Left lung (tissue), 10 donors: ENCODE results near the gene COLGALT1. TPM values are rescaled to one million over a fixed set of nuclear protein-coding genes. Genes with fewer than 3 reads are reported as not detected.
"Not testable (repeated sequence)": the region's sequence is repeated elsewhere in the genome, so short reads cannot be mapped to it uniquely, and the experiment has no call there.

Source experiments
- ATAC-seq: fragments of 200-7000 bp; cut with Tn5 transposase; one replicate; pipeline ENCODE4 v1.9.1; 2020; ENCODE audit warnings: moderate library complexity
- DNase-seq, 4 donors: peaks; one replicate each; pipeline ENCODE4 v3.0.0-alpha.2; 2013 to 2020
- H3K27ac ChIP-seq, 2 donors: fragments of 200-600 bp; sonication (generic) in 1 of 2; one replicate each; pipeline versions ENCODE4 v1.5.0 to v1.8.0; 2020 to 2021
- H3K27me3 ChIP-seq, 2 donors: fragments of 200-600 bp; sonication (generic) in 1 of 2; one replicate each; pipeline versions ENCODE4 v1.5.0 to v1.8.0; 2020 to 2021
- H3K36me3 ChIP-seq, 2 donors: fragments of 200-600 bp; sonication (generic) in 1 of 2; one replicate each; pipeline versions ENCODE4 v1.5.0 to v1.8.0; 2020 to 2021
- H3K4me1 ChIP-seq, 2 donors: fragments of 200-600 bp; one replicate each; pipeline ENCODE4 v1.8.0; 2021
- H3K4me3 ChIP-seq, 2 donors: fragments of 200-600 bp; sonication (generic) in 1 of 2; one replicate each; pipeline versions ENCODE4 v1.5.0 to v1.8.0; 2020 to 2021; ENCODE audit warnings: mild to moderate bottlenecking in 1 of 2
- H3K9me3 ChIP-seq, 2 donors: fragments of 200-600 bp; sonication (generic) in 1 of 2; one replicate each; pipeline versions ENCODE4 v1.5.0 to v1.8.0; 2020 to 2021
- CTCF ChIP-seq, 2 donors: fragments of 200-600 bp; sonication (generic) in 1 of 2; IDR thresholded peaks; one replicate each; pipeline versions ENCODE4 v1.5.0 to v1.8.0; 2021; ENCODE audit warnings: antibody characterized with exemption in 2 of 2
- intact Hi-C, 2 donors: fragments of 100-400 bp; cut with DNase I; formaldehyde crosslinking; loops; one replicate each; pipeline versions ENCODE4 v1.11.2 to v1.14.2; 2022
- polyA plus RNA-seq, 6 donors: library from polyadenylated mRNA; unstranded; fragments of 120-200 nt; gene quantifications; one replicate each; pipeline ENCODE4 v1.2.1, GENCODE V29; 2013; ENCODE audit not compliant: insufficient read length in 6 of 6
- total RNA-seq, 2 donors: library from RNA; stranded (reverse); fragmentation: NEBNext Ultra II Directional; extraction: Animal tissue kit (Norgen Biotek cat#: 25700); gene quantifications; one replicate each; pipeline ENCODE4 v1.2.1, GENCODE V29; 2021
- donor health status: DM: no; HTN: yes; CAD: no.
- donor health status: DM: no; HTN: no; CAD: no.

The COLGALT1 gene
- total and polyA plus RNA-seq, 8 donors: 57.0 to 170 (median 65.1) TPM

DNA sequence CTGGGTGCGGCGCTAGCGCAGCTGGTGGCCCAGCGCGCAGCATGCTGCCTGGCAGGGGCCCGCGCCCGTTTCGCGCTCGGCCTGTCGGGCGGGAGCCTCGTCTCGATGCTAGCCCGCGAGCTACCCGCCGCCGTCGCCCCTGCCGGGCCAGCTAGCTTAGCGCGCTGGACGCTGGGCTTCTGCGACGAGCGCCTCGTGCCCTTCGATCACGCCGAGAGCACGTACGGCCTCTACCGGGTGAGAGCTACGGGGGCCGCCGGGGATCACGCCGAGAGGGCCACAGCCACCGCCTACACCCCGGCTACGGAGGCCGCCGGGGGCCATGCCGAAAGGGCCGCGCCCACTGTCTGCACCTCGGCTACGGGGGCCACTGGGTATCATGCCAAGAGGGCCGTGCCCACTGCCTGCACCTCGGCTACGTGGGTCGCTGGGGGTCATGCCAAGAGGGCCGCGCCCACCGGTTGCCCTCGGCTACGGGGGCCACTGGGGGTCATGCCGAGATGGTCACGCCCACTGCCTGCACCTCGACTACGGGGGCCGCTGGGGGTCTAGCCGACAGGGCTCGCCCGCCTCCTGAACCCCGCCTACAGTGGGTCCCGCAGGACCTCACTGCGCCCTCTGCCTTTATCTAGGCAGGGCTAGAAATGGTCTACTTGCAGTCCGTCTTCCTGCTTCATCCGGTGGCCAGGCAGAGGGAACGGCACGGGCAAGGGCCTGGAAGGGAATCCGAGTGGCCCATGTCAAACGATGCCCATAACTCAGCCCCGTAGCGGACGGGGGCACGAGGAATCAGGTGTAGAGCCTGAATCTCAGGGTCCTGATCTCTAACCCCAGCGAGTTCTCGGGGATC lies 43.5 kb upstream of the COLGALT1 start:
- peaks cover 11 to 57% of the 10 kb centered on the region in 2 donors for H3K4me1 ChIP-seq
- H3K4me3 ChIP-seq: peak overlapping the region; percentile 88 to 93
- H3K27ac ChIP-seq: peak overlapping the region; percentile 98 to 99
- peak; percentile 86 for ATAC-seq
- H3K9me3 ChIP-seq: peaks cover 0 to 1% of the 10 kb centered on the region in 2 donors
- DNase-seq: peak; percentile 87 to 95 (median 90)
- TF ChIP-seq CTCF (IDR thresholded peaks at IDR 0.05): no peak
- intact Hi-C loops: no loop called here
- no peaks in the 10 kb centered on the region for H3K27me3 ChIP-seq
- H3K36me3 ChIP-seq: peaks cover 0 to 20% of the 10 kb centered on the region in 2 donors

- peaks cover 11 to 50% of the 10 kb centered on the region in 2 donors for H3K4me1 ChIP-seq
- TF ChIP-seq CTCF (IDR thresholded peaks at IDR 0.05): no peak
- intact Hi-C loops: no loop called here
Observed at GRCh38 chr19:17512574-17512939, 42.9 kb upstream of the COLGALT1 start.

DNA sequence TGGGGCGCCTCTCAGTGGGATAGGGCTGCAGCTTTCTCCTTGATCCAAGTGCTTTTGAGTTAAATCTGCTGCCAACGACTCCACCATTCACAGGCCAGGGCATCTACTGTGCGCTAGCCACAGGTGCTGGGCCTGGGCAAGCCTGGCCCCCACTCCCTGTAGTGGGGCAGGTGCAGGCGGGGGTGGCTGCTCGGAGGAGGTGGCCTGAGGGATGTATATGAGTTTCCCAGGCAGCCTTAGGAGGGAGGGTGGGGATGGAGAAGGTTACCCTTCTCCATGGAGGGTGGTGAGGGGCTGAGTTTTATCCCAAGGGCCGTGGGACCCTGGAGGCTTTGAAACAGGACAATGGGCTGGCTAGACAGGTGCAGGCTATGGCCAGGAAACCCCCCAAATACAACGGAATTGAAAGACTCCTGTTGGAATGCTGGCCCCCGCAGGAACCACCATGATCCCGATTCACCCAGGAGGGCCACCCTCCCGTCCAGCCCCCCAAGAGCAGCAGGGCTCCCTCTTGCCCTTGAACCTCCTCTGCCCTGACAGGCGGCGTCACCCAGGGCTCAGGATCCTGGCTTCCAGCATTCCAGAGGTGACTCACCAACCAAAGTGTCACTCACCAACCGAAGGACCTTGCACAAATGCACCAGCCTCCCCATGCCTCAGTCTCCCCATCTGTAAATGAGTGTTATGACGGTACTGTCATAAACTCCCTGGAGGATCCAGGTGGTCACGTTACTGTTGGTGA lies 39.9 kb upstream of the COLGALT1 start:
- peaks cover 0 to 50% of the 10 kb centered on the region in 2 donors for H3K36me3 ChIP-seq
- ATAC-seq: no peak
- peaks cover 1 to 20% of the 10 kb centered on the region in 2 donors for H3K4me1 ChIP-seq
- DNase-seq: no peak
- H3K27ac ChIP-seq: no peak overlapping the region
- H3K4me3 ChIP-seq: no peak overlapping the region
- H3K27me3 ChIP-seq: no peaks in the 10 kb centered on the region
- peaks cover 0 to 16% of the 10 kb centered on the region in 2 donors for H3K9me3 ChIP-seq
- intact Hi-C loops: no loop called here
- TF ChIP-seq CTCF (IDR thresholded peaks at IDR 0.05): no peak

More at GRCh38 chr19:17512574-17512939, 42.9 kb upstream of the COLGALT1 start:
- H3K9me3 ChIP-seq: peaks cover 0 to 8% of the 10 kb centered on the region in 2 donors
- DNase-seq: no peak
- peak overlapping the region; percentile 98 to 99 for H3K27ac ChIP-seq
- ATAC-seq: no peak
- H3K4me3 ChIP-seq: peak overlapping the region; percentile 88 to 93
- H3K27me3 ChIP-seq: no peaks in the 10 kb centered on the region
- peaks cover 0 to 26% of the 10 kb centered on the region in 2 donors for H3K36me3 ChIP-seq

DNA sequence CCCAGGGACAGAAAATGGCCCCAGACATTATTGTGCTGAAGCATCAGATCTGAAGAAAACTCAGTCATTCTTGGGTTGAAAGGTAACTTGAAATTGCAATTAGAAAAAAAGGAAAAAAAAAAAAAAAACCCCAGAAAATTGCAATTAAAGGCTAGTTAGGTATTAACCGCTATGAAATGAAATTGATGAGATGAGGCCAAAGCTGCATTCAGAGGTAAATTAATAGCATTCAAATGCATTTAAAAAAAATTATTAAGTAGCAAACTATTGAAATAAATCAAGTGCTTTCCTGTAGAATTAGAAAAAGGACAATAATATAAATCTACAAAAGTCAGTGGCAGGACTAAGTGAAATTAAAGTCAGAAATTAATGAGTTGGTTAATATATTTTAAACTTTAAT lies 37.6 kb upstream of the COLGALT1 start:
- no peaks in the 10 kb centered on the region for H3K27me3 ChIP-seq
- intact Hi-C loops: no loop called here
- DNase-seq (no peak), ATAC-seq (no peak)
- peaks cover 0 to 21% of the 10 kb centered on the region in 2 donors for H3K4me1 ChIP-seq
- TF ChIP-seq CTCF (IDR thresholded peaks at IDR 0.05): no peak
- H3K27ac ChIP-seq: no peak overlapping the region
- peaks cover 0 to 62% of the 10 kb centered on the region in 2 donors for H3K36me3 ChIP-seq
- H3K4me3 ChIP-seq: no peak overlapping the region
- peaks cover 0 to 16% of the 10 kb centered on the region in 2 donors for H3K9me3 ChIP-seq

DNA sequence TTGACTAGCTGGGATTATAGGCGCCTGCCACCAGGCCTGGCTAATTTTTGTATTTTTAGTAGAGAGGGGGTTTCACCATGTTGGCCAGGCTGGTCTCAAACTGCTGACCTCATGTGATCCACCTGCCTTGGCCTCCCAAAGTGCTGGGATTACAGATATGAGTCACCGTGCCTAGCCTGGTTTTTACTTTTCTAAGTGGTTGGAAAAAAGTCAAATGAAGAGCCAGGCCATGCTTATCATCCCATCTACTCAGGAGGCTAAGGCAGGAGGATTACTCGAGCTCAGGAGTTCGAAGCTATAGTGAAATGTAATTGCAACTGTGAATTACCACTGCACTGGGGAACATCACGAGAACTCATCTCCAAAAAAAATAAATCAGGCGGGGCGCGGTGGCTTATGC lies 36.8 kb upstream of the COLGALT1 start:
- DNase-seq, H3K27ac ChIP-seq, H3K4me3 ChIP-seq, ATAC-seq, intact Hi-C loops, H3K27me3 ChIP-seq: not testable (repeated sequence)
- H3K4me1 ChIP-seq: peaks cover 4 to 21% of the 10 kb centered on the region in 2 donors
- peaks cover 0 to 16% of the 10 kb centered on the region in 2 donors for H3K9me3 ChIP-seq
- H3K36me3 ChIP-seq: peaks cover 0 to 62% of the 10 kb centered on the region in 2 donors
